A673 (cell line): ENCODE data around the gene TRIM8. TPM values are rescaled to one million over a fixed set of nuclear protein-coding genes. Genes with fewer than 3 reads are reported as not detected.

Source experiments
- BruUV-seq: library from RNA; stranded (reverse); fragments of 400-500 nt; replicated peaks from 2 replicates; lab custom pipeline; 2021; lab: Mats Ljungman, UMichigan
- CTCF ChIA-PET: fragments of 300-600 bp; sonication (Branson Sonifier 250); formaldehyde crosslinking; loops from one replicate; lab custom pipeline; 2022; ENCODE audit warnings: antibody characterized with exemption; lab: Charles Lee
- POLR2A ChIA-PET: fragments of 300-600 bp; sonication (Branson Sonifier 250); formaldehyde crosslinking; loops from one replicate; lab custom pipeline; 2022; ENCODE audit warnings: antibody characterized with exemption; ENCODE audit not compliant: low non-redundant PET; lab: Charles Lee
- DNase-seq: peaks from one replicate; pipeline ENCODE4 v3.0.0-alpha.2; 2015; ENCODE audit warnings: low spot score
- H3K27ac ChIP-seq: fragments of 200-600 bp; sonication (generic); 2 replicates; pipeline ENCODE4 v1.5.1; 2016; ENCODE audit warnings: mixed run types, low read depth, mild to moderate bottlenecking, mixed read lengths, antibody characterized with exemption, low read length; ENCODE audit not compliant: poor library complexity, severe bottlenecking
- H3K27me3 ChIP-seq: fragments of 200-600 bp; sonication (generic); replicated peaks from 2 replicates; pipeline ENCODE4 v1.6.1; 2017; ENCODE audit warnings: mixed run types, low read depth, mild to moderate bottlenecking, mixed read lengths, antibody characterized with exemption, low read length; ENCODE audit not compliant: insufficient read depth, poor library complexity
- H3K36me3 ChIP-seq: fragments of 200-600 bp; sonication (generic); 2 replicates; pipeline ENCODE4 v1.6.1; 2016; ENCODE audit warnings: mixed run types, mild to moderate bottlenecking, mixed read lengths, antibody characterized with exemption, low read length; ENCODE audit not compliant: insufficient read depth, poor library complexity, severe bottlenecking
- H3K4me1 ChIP-seq: fragments of 200-600 bp; sonication (generic); 2 replicates; pipeline ENCODE4 v1.6.1; 2017; ENCODE audit warnings: mixed run types, mild to moderate bottlenecking, mixed read lengths, antibody characterized with exemption, low read length; ENCODE audit not compliant: insufficient read depth, poor library complexity, severe bottlenecking
- H3K4me3 ChIP-seq: fragments of 200-600 bp; sonication (generic); 2 replicates; pipeline ENCODE4 v1.5.1; 2016; ENCODE audit warnings: low read depth, mixed run types, mild to moderate bottlenecking, mixed read lengths, low read length; ENCODE audit not compliant: poor library complexity, severe bottlenecking
- H3K9me3 ChIP-seq: fragments of 200-600 bp; sonication (generic); 2 replicates; pipeline ENCODE4 v1.6.1; 2016; ENCODE audit warnings: mixed run types, low read depth, mild to moderate bottlenecking, mixed read lengths, antibody characterized with exemption, low read length; ENCODE audit not compliant: poor library complexity, severe bottlenecking
- CTCF ChIP-seq: fragments of 300-800, 200-600 bp; sonication (generic); conservative IDR thresholded peaks from 2 replicates; pipeline ENCODE4 v1.5.1; 2017; ENCODE audit warnings: low read depth, mild to moderate bottlenecking, antibody characterized with exemption, low read length, moderate library complexity, mixed read lengths
- EZH2 ChIP-seq: fragments of 200-600 bp; sonication (generic); IDR thresholded peaks from 2 replicates; pipeline ENCODE4 v1.6.1; 2017; ENCODE audit warnings: borderline replicate concordance, low read depth, mild to moderate bottlenecking, mixed read lengths, antibody characterized with exemption, low read length; ENCODE audit not compliant: poor library complexity, severe bottlenecking
- intact Hi-C: fragments of 100-400 bp; cut with micrococcal nuclease; formaldehyde crosslinking; loops from one replicate; pipeline ENCODE4 v1.10.0; 2022; ENCODE audit not compliant: unreplicated experiment
- total RNA-seq: library from RNA; stranded (reverse); gene quantifications from 2 replicates; pipeline ENCODE4 v1.2.3, GENCODE V29; 2021

TRIM8 gene
- total RNA-seq, 1 experiment from 2014 or later, result 29.4 TPM

GRCh38 chr10:102654566-102654965 lies 10.3 kb downstream of the TRIM8 start:
- no peak overlapping the region for H3K27ac ChIP-seq
- H3K4me1 ChIP-seq, result no peaks in the 10 kb centered on the region
- no TSS peak for BruUV-seq
- H3K36me3 ChIP-seq, result peaks cover 20% of the 10 kb centered on the region
- TF ChIP-seq CTCF (no peak), EZH2 (no peak)
- no peak for DNase-seq
- H3K27me3 ChIP-seq, result no peaks in the 10 kb centered on the region
- CTCF ChIA-PET, result no interaction called here
- POLR2A ChIA-PET, result no interaction called here
- no peak overlapping the region for H3K4me3 ChIP-seq
- H3K9me3 ChIP-seq, result no peaks in the 10 kb centered on the region
- intact Hi-C loops, result no loop called here

GRCh38 chr10:102654969-102655368 lies 10.7 kb downstream of the TRIM8 start:
- BruUV-seq, result no TSS peak
- CTCF ChIA-PET, result no interaction called here
- POLR2A ChIA-PET, result no interaction called here

GRCh38 chr10:102656026-102656425 lies 11.7 kb downstream of the TRIM8 start:
- H3K9me3 ChIP-seq, result no peaks in the 10 kb centered on the region
- intact Hi-C loops, result no loop called here
- H3K27ac ChIP-seq, result no peak overlapping the region
- no peaks in the 10 kb centered on the region for H3K27me3 ChIP-seq
- no peak overlapping the region for H3K4me3 ChIP-seq
- H3K36me3 ChIP-seq, result peaks cover 20% of the 10 kb centered on the region
- no TSS peak for BruUV-seq
- CTCF ChIA-PET, result no interaction called here
- TF ChIP-seq EZH2, result no peak
- no peak for TF ChIP-seq CTCF
- DNase-seq, result no peak
- POLR2A ChIA-PET, result no interaction called here
- no peaks in the 10 kb centered on the region for H3K4me1 ChIP-seq

More at GRCh38 chr10:102654969-102655368, 10.7 kb downstream of the TRIM8 start:
- intact Hi-C loops, result no loop called here
- Histone ChIP-seq H3K27ac (no peak overlapping the region), H3K27me3 (no peaks in the 10 kb centered on the region), H3K36me3 (peaks cover 20% of the 10 kb centered on the region), H3K4me1 (no peaks in the 10 kb centered on the region), H3K9me3 (no peaks in the 10 kb centered on the region), H3K4me3 (no peak overlapping the region)
- DNase-seq, result no peak
- TF ChIP-seq EZH2 (no peak), CTCF (no peak)
